Glutamatergic neuron (in vitro differentiated cells): ENCODE measurements around the gene LIPA. TPM values are rescaled to one million over a fixed set of nuclear protein-coding genes. Genes with fewer than 3 reads are reported as not detected.

Source experiments
- DNase-seq: peaks from one replicate; pipeline ENCODE4 v3.0.0; 2022
- H3K27ac Mint-ChIP-seq: one replicate; pipeline ENCODE4 v1.8.0; 2020; ENCODE audit warnings: mild to moderate bottlenecking, mixed read lengths, inconsistent platforms; ENCODE audit not compliant: unreplicated experiment
- H3K27me3 Mint-ChIP-seq: one replicate; pipeline ENCODE4 v1.8.0; 2020; ENCODE audit warnings: mild to moderate bottlenecking, moderate library complexity, mixed read lengths, inconsistent platforms; ENCODE audit not compliant: unreplicated experiment
- H3K36me3 Mint-ChIP-seq: one replicate; pipeline ENCODE4 v1.8.0; 2020; ENCODE audit warnings: mild to moderate bottlenecking, mixed read lengths, inconsistent platforms; ENCODE audit not compliant: unreplicated experiment
- H3K4me1 Mint-ChIP-seq: one replicate; pipeline ENCODE4 v1.8.0; 2020; ENCODE audit warnings: mild to moderate bottlenecking, low read depth, mixed read lengths, inconsistent platforms; ENCODE audit not compliant: unreplicated experiment
- H3K4me3 Mint-ChIP-seq: one replicate; pipeline ENCODE4 v1.8.0; 2020; ENCODE audit warnings: mild to moderate bottlenecking, mixed read lengths, inconsistent platforms; ENCODE audit not compliant: unreplicated experiment
- H3K9me3 Mint-ChIP-seq: one replicate; pipeline ENCODE4 v1.8.0; 2020; ENCODE audit warnings: mild to moderate bottlenecking, moderate library complexity, mixed read lengths, inconsistent platforms; ENCODE audit not compliant: unreplicated experiment
- CTCF ChIP-seq: fragments of 200-600 bp; sonication (generic); IDR thresholded peaks from one replicate; pipeline ENCODE4 v1.5.0; 2021; ENCODE audit not compliant: partially characterized antibody, unreplicated experiment
- total RNA-seq: library from RNA; stranded (reverse); fragmentation: NEBNext Ultra II Directional; extraction: Animal tissue kit (Norgen Biotek cat#: 25700); gene quantifications from one replicate; pipeline ENCODE4 v1.2.1, GENCODE V29; 2021; ENCODE audit not compliant: unreplicated experiment

LIPA gene
- total RNA-seq, 1 donor from 2014 or later, result 22.0 TPM

GRCh38 chr10:89240519-89240918 is 11.1 kb downstream of the LIPA start:
- Mint-ChIP-seq H3K27me3 (no peaks in the 10 kb centered on the region), H3K36me3 (no peaks in the 10 kb centered on the region), H3K27ac (no peak overlapping the region), H3K4me1 (peaks cover 20% of the 10 kb centered on the region), H3K9me3 (peaks cover 2% of the 10 kb centered on the region), H3K4me3 (no peak overlapping the region)
- no peak for TF ChIP-seq CTCF
- DNase-seq, result no peak

- Mint-ChIP-seq H3K27ac (no peak overlapping the region), H3K4me1 (peaks cover 20% of the 10 kb centered on the region), H3K36me3 (peaks cover under 1% of the 10 kb centered on the region), H3K27me3 (no peaks in the 10 kb centered on the region), H3K4me3 (no peak overlapping the region), H3K9me3 (peaks cover 2% of the 10 kb centered on the region)
- TF ChIP-seq CTCF, result no peak
- DNase-seq, result no peak
Observed at GRCh38 chr10:89238956-89239644, 12.5 kb downstream of the LIPA start.

- no peak overlapping the region for H3K27ac Mint-ChIP-seq
- peaks cover 21% of the 10 kb centered on the region for H3K4me1 Mint-ChIP-seq
- TF ChIP-seq CTCF, result no peak
- peaks cover 2% of the 10 kb centered on the region for H3K27me3 Mint-ChIP-seq
- no peak for DNase-seq
- no peaks in the 10 kb centered on the region for H3K9me3 Mint-ChIP-seq
- no peak overlapping the region for H3K4me3 Mint-ChIP-seq
- H3K36me3 Mint-ChIP-seq, result peaks cover 5% of the 10 kb centered on the region
Observed at GRCh38 chr10:89237849-89238248, 13.7 kb downstream of the LIPA start.

GRCh38 chr10:89236226-89236797 is 15.3 kb downstream of the LIPA start:
- Mint-ChIP-seq H3K9me3 (no peaks in the 10 kb centered on the region), H3K27me3 (peaks cover 4% of the 10 kb centered on the region)

More at GRCh38 chr10:89236226-89236797, 15.3 kb downstream of the LIPA start:
- H3K4me3 Mint-ChIP-seq, result no peak overlapping the region
- peaks cover 13% of the 10 kb centered on the region for H3K4me1 Mint-ChIP-seq
- H3K27ac Mint-ChIP-seq, result no peak overlapping the region
- no peak for TF ChIP-seq CTCF
- H3K36me3 Mint-ChIP-seq, result peaks cover 5% of the 10 kb centered on the region
- no peak for DNase-seq
